IMR-90 (cell line): ENCODE data around the gene KCNQ5. TPM values are rescaled to one million over a fixed set of nuclear protein-coding genes. Genes with fewer than 3 reads are reported as not detected.

Experiments used
- ATAC-seq: fragments of 200-7000 bp; cut with Tn5 transposase; 2 replicates; pipeline ENCODE4 v1.9.1; 2020; ENCODE audit warnings: low read depth, mild to moderate bottlenecking, moderate library complexity
- BruUV-seq: library from RNA; stranded (reverse); fragments of 400-500 nt; replicated peaks from 2 replicates; lab custom pipeline; 2021; lab: Mats Ljungman, UMichigan
- CTCF ChIA-PET: fragments of 300-600 bp; formaldehyde crosslinking; extraction: SDS; loops from one replicate; lab custom pipeline; 2021; ENCODE audit warnings: antibody characterized with exemption; lab: Yijun Ruan, JAX
- POLR2A ChIA-PET: fragments of 300-600 bp; sonication (Branson Sonifier 250); formaldehyde crosslinking; loops from one replicate; lab custom pipeline; 2022; ENCODE audit warnings: antibody characterized with exemption; ENCODE audit not compliant: unreplicated experiment; lab: Charles Lee
- DNase-seq: peaks from one replicate; pipeline ENCODE4 v3.0.0; 2013
- H2AFZ ChIP-seq: replicated peaks from 2 replicates; pipeline ENCODE3; 2013; ENCODE audit warnings: low read length, mild to moderate bottlenecking; ENCODE audit not compliant: poor library complexity
- H2AK5ac ChIP-seq: 2 replicates; pipeline ENCODE4 v1.6.1; 2013; ENCODE audit warnings: low read depth, low read length, inconsistent platforms
- H2AK9ac ChIP-seq: replicated peaks from 2 replicates; pipeline ENCODE3; 2013; ENCODE audit warnings: mild to moderate bottlenecking, low read depth, low read length, moderate library complexity; ENCODE audit not compliant: poor library complexity
- H2BK120ac ChIP-seq: 2 replicates; pipeline ENCODE4 v1.6.1; 2013; ENCODE audit warnings: low read depth, low read length, inconsistent platforms
- H2BK15ac ChIP-seq: 3 replicates; pipeline ENCODE4 v1.6.1; 2013; ENCODE audit warnings: low read depth, low read length, inconsistent platforms
- H2BK20ac ChIP-seq: 2 replicates; pipeline ENCODE4 v1.6.1; 2013; ENCODE audit warnings: low read depth, mild to moderate bottlenecking, inconsistent platforms, low read length, moderate library complexity
- H2BK5ac ChIP-seq: 2 replicates; pipeline ENCODE4 v1.6.1; 2013; ENCODE audit warnings: mild to moderate bottlenecking, low read depth, low read length, inconsistent platforms; ENCODE audit not compliant: poor library complexity, severe bottlenecking
- H3K14ac ChIP-seq: replicated peaks from 2 replicates; pipeline ENCODE4 v1.6.1; 2013; ENCODE audit warnings: low read depth, low read length, inconsistent platforms
- H3K18ac ChIP-seq: 2 replicates; pipeline ENCODE4 v1.6.1; 2013; ENCODE audit warnings: low read depth, low read length, control low read depth
- H3K23ac ChIP-seq: 2 replicates; pipeline ENCODE4 v1.6.1; 2013; ENCODE audit warnings: low read depth, low read length, inconsistent platforms
- H3K27ac ChIP-seq: 2 replicates; pipeline ENCODE4 v1.5.1; 2013; ENCODE audit warnings: mild to moderate bottlenecking, control low read depth, low read length; ENCODE audit not compliant: insufficient read depth
- H3K27me3 ChIP-seq: 2 replicates; pipeline ENCODE4 v1.6.1; 2013; ENCODE audit warnings: low read length; ENCODE audit not compliant: control insufficient read depth, insufficient read depth
- H3K36me3 ChIP-seq: 2 replicates; pipeline ENCODE4 v1.6.1; 2013; ENCODE audit warnings: low read length, mixed read lengths; ENCODE audit not compliant: control insufficient read depth, insufficient read depth
- H3K4ac ChIP-seq: 2 replicates; pipeline ENCODE4 v1.6.1; 2013; ENCODE audit warnings: low read depth, low read length, inconsistent platforms
- H3K4me1 ChIP-seq: 2 replicates; pipeline ENCODE4 v1.6.1; 2013; ENCODE audit warnings: low read length, mixed read lengths; ENCODE audit not compliant: control insufficient read depth, insufficient read depth
- H3K4me2 ChIP-seq: 2 replicates; pipeline ENCODE4 v1.6.1; 2013; ENCODE audit warnings: low read depth, mild to moderate bottlenecking, control low read depth, low read length, moderate library complexity
- H3K4me3 ChIP-seq: 2 replicates; pipeline ENCODE4 v1.5.1; 2013; ENCODE audit warnings: low read depth, mild to moderate bottlenecking, control low read depth, low read length, moderate library complexity; ENCODE audit not compliant: insufficient read depth
- H3K56ac ChIP-seq: 2 replicates; pipeline ENCODE4 v1.6.1; 2013; ENCODE audit warnings: low read length, inconsistent platforms; ENCODE audit not compliant: insufficient read depth; ENCODE audit errors: extremely low read depth
- H3K79me1 ChIP-seq, 2 experiments: 2 replicates each; pipeline ENCODE4 v1.6.1; 2013; ENCODE audit warnings: low read length in 2 of 2, inconsistent platforms in 1 of 2, low read depth in 1 of 2
- H3K9ac ChIP-seq: 2 replicates; pipeline ENCODE4 v1.6.1; 2013; ENCODE audit warnings: low read depth, low read length, control low read depth
- H3K9me1 ChIP-seq: 2 replicates; pipeline ENCODE4 v1.6.1; 2013; ENCODE audit warnings: low read length, inconsistent platforms; ENCODE audit not compliant: insufficient read depth
- H3K9me3 ChIP-seq: 2 replicates; pipeline ENCODE4 v1.6.1; 2013; ENCODE audit warnings: low read length; ENCODE audit not compliant: control insufficient read depth, insufficient read depth
- H4K20me1 ChIP-seq: 2 replicates; pipeline ENCODE4 v1.6.1; 2013; ENCODE audit warnings: low read length, inconsistent platforms; ENCODE audit not compliant: insufficient read depth
- H4K5ac ChIP-seq: 2 replicates; pipeline ENCODE4 v1.6.1; 2013; ENCODE audit warnings: mild to moderate bottlenecking, low read depth, low read length, control low read depth
- H4K8ac ChIP-seq, 2 experiments: 2 replicates each; pipeline ENCODE4 v1.6.1; 2013; ENCODE audit warnings: low read depth in 2 of 2, low read length in 2 of 2, control low read depth in 1 of 2, inconsistent platforms in 1 of 2
- H4K91ac ChIP-seq: 2 replicates; pipeline ENCODE4 v1.6.1; 2013; ENCODE audit warnings: low read depth, low read length, inconsistent platforms; ENCODE audit not compliant: insufficient read depth
- BHLHE40 ChIP-seq: fragments of 150-350 bp; IDR thresholded peaks from 2 replicates; pipeline ENCODE4 v1.6.1; 2016; ENCODE audit warnings: mild to moderate bottlenecking, low read depth, low read length
- CEBPB ChIP-seq: IDR thresholded peaks from 2 replicates; pipeline ENCODE4 v1.6.1; 2012; ENCODE audit warnings: low read depth, low read length, improper control_type of control experiment
- CHD1 ChIP-seq: IDR thresholded peaks from 2 replicates; pipeline ENCODE4 v1.6.1; 2012; ENCODE audit warnings: low read depth, low read length, improper control_type of control experiment
- FOS ChIP-seq: fragments of 150-350 bp; IDR thresholded peaks from 2 replicates; pipeline ENCODE4 v1.6.1; 2016; ENCODE audit warnings: low read depth, low read length
- MAFK ChIP-seq: IDR thresholded peaks from 2 replicates; pipeline ENCODE4 v1.6.1; 2012; ENCODE audit warnings: low read depth, low read length, improper control_type of control experiment
- MAZ ChIP-seq: IDR thresholded peaks from 2 replicates; pipeline ENCODE4 v1.6.1; 2012; ENCODE audit warnings: low read depth, mild to moderate bottlenecking, low read length, improper control_type of control experiment, moderate library complexity, borderline replicate concordance
- MXI1 ChIP-seq: IDR thresholded peaks from 2 replicates; pipeline ENCODE4 v1.6.1; 2012; ENCODE audit warnings: low read depth, mild to moderate bottlenecking, low read length, moderate library complexity, borderline replicate concordance
- NFE2L2 ChIP-seq: fragments of 150-350 bp; IDR thresholded peaks from 2 replicates; pipeline ENCODE4 v1.6.1; 2016; ENCODE audit warnings: low read depth, mild to moderate bottlenecking, low read length
- POLR2A ChIP-seq: IDR thresholded peaks from 2 replicates; pipeline ENCODE4 v1.6.1; 2012; ENCODE audit warnings: mild to moderate bottlenecking, low read depth, low read length
- RAD21 ChIP-seq: IDR thresholded peaks from 2 replicates; pipeline ENCODE4 v1.6.1; 2012; ENCODE audit warnings: low read length, improper control_type of control experiment
- RCOR1 ChIP-seq: IDR thresholded peaks from 2 replicates; pipeline ENCODE4 v1.6.1; 2012; ENCODE audit warnings: mild to moderate bottlenecking, low read length, improper control_type of control experiment; ENCODE audit not compliant: insufficient replicate concordance
- RFX5 ChIP-seq: IDR thresholded peaks from 2 replicates; pipeline ENCODE4 v1.8.0; 2012; ENCODE audit warnings: low read depth, mild to moderate bottlenecking, low read length, moderate library complexity
- SMC3 ChIP-seq: fragments of 150-350 bp; IDR thresholded peaks from 2 replicates; pipeline ENCODE4 v1.6.1; 2016; ENCODE audit warnings: low read depth, mild to moderate bottlenecking, antibody characterized with exemption, low read length, moderate library complexity
- USF2 ChIP-seq: fragments of 150-350 bp; IDR thresholded peaks from 2 replicates; pipeline ENCODE4 v1.6.1; 2017; ENCODE audit warnings: mild to moderate bottlenecking, antibody characterized with exemption, low read length, low read depth
- WGBS, 2 experiments: methylation state at CpG; one replicate each; pipeline versions ENCODE4 v1.1.5 to v1.1.7; 2013; ENCODE audit warnings: missing lambda C conversion rate in 2 of 2; ENCODE audit not compliant: insufficient read length in 1 of 2; ENCODE audit errors: extremely low coverage in 2 of 2; 5-methylcytosine and 5-hydroxymethylcytosine counted together
- dilution Hi-C: fragments of 300-500 bp; cut with HindIII; formaldehyde crosslinking; loops from one replicate; pipeline ENCODE4 v1.14.3; 2018; ENCODE audit warnings: low sequenced_read_pairs; ENCODE audit not compliant: unreplicated experiment
- in situ Hi-C: fragments of 300-500 bp; cut with MboI; formaldehyde crosslinking; loops from 3 replicates; pipeline ENCODE4 v1.14.3; 2019; ENCODE audit warnings: low sequenced_read_pairs, inconsistent platforms, mixed read lengths
- intact Hi-C: fragments of 100-400 bp; cut with micrococcal nuclease; formaldehyde crosslinking; loops from 2 replicates; pipeline ENCODE4 v1.10.0; 2022
- polyA plus RNA-seq, 3 experiments: library from polyadenylated mRNA; depleted of rRNA; stranded (reverse); fragments of >200 nt; gene quantifications; 2 replicates each; pipeline ENCODE4 v1.2.3, GENCODE V29; 2012; ENCODE audit warnings: low replicate concordance in 1 of 3
- total RNA-seq: library from RNA; depleted of rRNA; stranded (reverse); fragments of >200 nt; gene quantifications from 2 replicates; pipeline ENCODE4 v1.2.3, GENCODE V29; 2012
- TF ChIP-seq, protein P1 (sequence below): fragments of 150-350 bp; IDR thresholded peaks from 2 replicates; pipeline ENCODE4 v1.6.1; 2016; ENCODE audit warnings: low read depth, mild to moderate bottlenecking, low read length, moderate library complexity, borderline replicate concordance
- TF ChIP-seq, protein P2 (sequence below): conservative IDR thresholded peaks from 2 replicates; pipeline ENCODE4 v1.5.1; 2012; ENCODE audit warnings: mild to moderate bottlenecking, low read depth, low read length, improper control_type of control experiment

Gene KCNQ5
- total and polyA plus RNA-seq, 2 of the 4 experiments (the other 2 are of a cell fraction) = 0.75 to 1.3 TPM

DNA sequence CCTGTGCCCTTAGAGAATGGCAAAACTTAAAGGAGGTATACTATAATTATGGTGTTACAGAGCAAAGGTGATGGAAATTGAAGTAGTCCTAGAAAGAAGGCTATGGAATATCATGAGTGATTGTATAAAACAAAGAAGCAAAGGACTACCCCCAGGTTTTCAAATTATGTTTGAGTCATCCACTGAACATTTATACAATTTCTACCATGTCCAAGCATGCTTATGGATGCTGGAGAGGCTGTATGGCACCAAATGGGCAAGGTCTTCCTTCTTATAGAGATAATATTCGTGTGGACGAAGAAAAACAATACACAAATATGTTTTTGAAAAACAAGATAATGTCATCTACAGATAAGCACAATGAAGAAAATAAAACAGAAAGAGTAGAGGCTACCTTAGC, 425.9 kb downstream of the KCNQ5 start:
- intact Hi-C loops = no loop called here
- TF ChIP-seq NFE2L2 = no peak
- TF ChIP-seq, protein P1, sequence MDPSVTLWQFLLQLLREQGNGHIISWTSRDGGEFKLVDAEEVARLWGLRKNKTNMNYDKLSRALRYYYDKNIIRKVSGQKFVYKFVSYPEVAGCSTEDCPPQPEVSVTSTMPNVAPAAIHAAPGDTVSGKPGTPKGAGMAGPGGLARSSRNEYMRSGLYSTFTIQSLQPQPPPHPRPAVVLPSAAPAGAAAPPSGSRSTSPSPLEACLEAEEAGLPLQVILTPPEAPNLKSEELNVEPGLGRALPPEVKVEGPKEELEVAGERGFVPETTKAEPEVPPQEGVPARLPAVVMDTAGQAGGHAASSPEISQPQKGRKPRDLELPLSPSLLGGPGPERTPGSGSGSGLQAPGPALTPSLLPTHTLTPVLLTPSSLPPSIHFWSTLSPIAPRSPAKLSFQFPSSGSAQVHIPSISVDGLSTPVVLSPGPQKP = no peak
- no peak for TF ChIP-seq USF2
- TF ChIP-seq BHLHE40 = no peak
- TF ChIP-seq RFX5 = no peak
- TF ChIP-seq SMC3 = no peak
- TF ChIP-seq CHD1 = no peak
- TF ChIP-seq RAD21 = no peak
- TF ChIP-seq, protein P2, sequence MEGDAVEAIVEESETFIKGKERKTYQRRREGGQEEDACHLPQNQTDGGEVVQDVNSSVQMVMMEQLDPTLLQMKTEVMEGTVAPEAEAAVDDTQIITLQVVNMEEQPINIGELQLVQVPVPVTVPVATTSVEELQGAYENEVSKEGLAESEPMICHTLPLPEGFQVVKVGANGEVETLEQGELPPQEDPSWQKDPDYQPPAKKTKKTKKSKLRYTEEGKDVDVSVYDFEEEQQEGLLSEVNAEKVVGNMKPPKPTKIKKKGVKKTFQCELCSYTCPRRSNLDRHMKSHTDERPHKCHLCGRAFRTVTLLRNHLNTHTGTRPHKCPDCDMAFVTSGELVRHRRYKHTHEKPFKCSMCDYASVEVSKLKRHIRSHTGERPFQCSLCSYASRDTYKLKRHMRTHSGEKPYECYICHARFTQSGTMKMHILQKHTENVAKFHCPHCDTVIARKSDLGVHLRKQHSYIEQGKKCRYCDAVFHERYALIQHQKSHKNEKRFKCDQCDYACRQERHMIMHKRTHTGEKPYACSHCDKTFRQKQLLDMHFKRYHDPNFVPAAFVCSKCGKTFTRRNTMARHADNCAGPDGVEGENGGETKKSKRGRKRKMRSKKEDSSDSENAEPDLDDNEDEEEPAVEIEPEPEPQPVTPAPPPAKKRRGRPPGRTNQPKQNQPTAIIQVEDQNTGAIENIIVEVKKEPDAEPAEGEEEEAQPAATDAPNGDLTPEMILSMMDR = no peak
- no peak for TF ChIP-seq MAFK
- TF ChIP-seq MXI1 = no peak
- TF ChIP-seq MAZ = no peak
- TF ChIP-seq FOS = no peak
- TF ChIP-seq RCOR1 = no peak
- no peak for TF ChIP-seq POLR2A
- no peak for TF ChIP-seq CEBPB

More for the DNA sequence above, 425.9 kb downstream of the KCNQ5 start:
- Histone ChIP-seq H4K5ac (no peak overlapping the region), H2AFZ (no peak overlapping the region), H2AK9ac (no peak overlapping the region), H3K79me1 (no peaks in the 10 kb centered on the region), H2BK120ac (no peak overlapping the region), H3K56ac (no peak overlapping the region), H3K23ac (no peak overlapping the region), H4K91ac (no peak overlapping the region), H3K4me1 (no peaks in the 10 kb centered on the region), H2BK15ac (no peak overlapping the region), H3K4me2 (no peak overlapping the region), H3K9me3 (no peaks in the 10 kb centered on the region), H3K36me3 (no peaks in the 10 kb centered on the region), H3K14ac (no peak overlapping the region), H2BK5ac (no peak overlapping the region), H3K4ac (no peak overlapping the region), H3K9me1 (no peaks in the 10 kb centered on the region), H3K27me3 (no peaks in the 10 kb centered on the region), H2BK20ac (no peak overlapping the region), H2AK5ac (no peak overlapping the region), H3K18ac (no peak overlapping the region), H4K20me1 (no peaks in the 10 kb centered on the region), H3K27ac (no peak overlapping the region), H3K4me3 (no peak overlapping the region), H3K9ac (no peak overlapping the region), H4K8ac (no peak overlapping the region)
- in situ Hi-C loops (no loop called here), dilution Hi-C loops (no loop called here)
- ChIA-PET CTCF (no interaction called here), POLR2A (no interaction called here)
- BruUV-seq = no TSS peak
- no peak for DNase-seq
- ATAC-seq = no peak
- no CpG with 5 or more reads among the region's 2 CpGs for WGBS, 2 experiments
